Transverse colon (tissue), 3 donors: Measurements from ENCODE around the gene TAF1A.

ENCODE experiments used
- CTCF ChIP-seq, 5 experiments: fragments of 200-600 bp in 3 of 5; fragments of 450-650 bp in 2 of 5; sonication (generic) in 3 of 5; IDR thresholded peaks; 1 replicate in 2 of 5; 2 replicates in 3 of 5; pipeline ENCODE4 v1.5.1; 2016 to 2017; ENCODE audit warnings: antibody characterized with exemption in 5 of 5, inconsistent platforms in 3 of 5, mild to moderate bottlenecking in 2 of 5, moderate library complexity in 1 of 5
- EP300 ChIP-seq: sonication (generic); formaldehyde crosslinking; IDR thresholded peaks from one replicate; pipeline ENCODE4 v1.6.1; 2017; ENCODE audit warnings: antibody characterized with exemption, low read depth

DNA sequence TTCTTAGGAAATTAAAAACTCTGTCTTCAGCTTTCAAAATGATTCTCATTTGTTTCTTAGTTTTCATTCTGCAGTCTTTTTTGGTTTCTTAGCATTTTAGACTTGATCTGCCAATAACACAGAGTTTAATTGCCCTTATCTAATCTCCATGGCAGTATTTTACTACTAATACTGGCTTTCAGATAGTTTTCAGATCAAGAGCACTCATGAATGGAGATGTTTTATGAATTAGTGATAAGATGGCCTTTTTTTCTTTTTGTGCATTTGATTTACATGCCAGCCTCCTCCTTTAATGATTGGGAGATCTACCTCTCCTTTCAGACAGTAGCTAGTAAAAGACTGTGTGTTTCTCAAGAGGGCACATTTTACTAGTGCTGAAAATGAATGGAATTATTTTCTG lies 33.7 kb upstream of the TAF1A start:
- TF ChIP-seq CTCF (IDR thresholded peaks at IDR 0.05), result no peak
- no peak for TF ChIP-seq EP300
